Muscle layer of duodenum (tissue), 2 donors: Measurements from ENCODE around the gene NEB.

Experiments
- H3K27ac ChIP-seq: one replicate; pipeline ENCODE4 v1.7.0; 2013; ENCODE audit warnings: mild to moderate bottlenecking, low read length
- H3K27me3 ChIP-seq: one replicate; pipeline ENCODE4 v1.7.0; 2013; ENCODE audit warnings: low read depth, mild to moderate bottlenecking, control low read depth, low read length
- H3K36me3 ChIP-seq, 2 donors: one replicate each; pipeline ENCODE4 v1.7.0; 2013; ENCODE audit warnings: low read length in 2 of 2, control low read depth in 1 of 2, mild to moderate bottlenecking in 1 of 2; ENCODE audit not compliant: insufficient read depth in 2 of 2, control insufficient read depth in 1 of 2
- H3K4me1 ChIP-seq, 2 donors: one replicate each; pipeline ENCODE4 v1.7.0; 2013; ENCODE audit warnings: low read length in 2 of 2, mild to moderate bottlenecking in 2 of 2, control low read depth in 1 of 2, moderate library complexity in 1 of 2; ENCODE audit not compliant: insufficient read depth in 2 of 2, control insufficient read depth in 1 of 2
- H3K4me3 ChIP-seq, 2 donors: one replicate each; pipeline ENCODE4 v1.7.0; 2013; ENCODE audit warnings: low read length in 2 of 2, low read depth in 1 of 2, mild to moderate bottlenecking in 1 of 2
- H3K9me3 ChIP-seq, 2 donors: one replicate each; pipeline ENCODE4 v1.7.0; 2013; ENCODE audit warnings: low read length in 2 of 2, control low read depth in 1 of 2, mild to moderate bottlenecking in 1 of 2; ENCODE audit not compliant: control insufficient read depth in 1 of 2
- donor health status: healthy.

Gene NEB

GRCh38 chr2:151771599-151772358, 37.5 kb upstream of the NEB start:
- Histone ChIP-seq H3K36me3 (no peaks in the 10 kb centered on the region), H3K4me3 (no peak overlapping the region), H3K4me1 (no peaks in the 10 kb centered on the region), H3K27ac (no peak overlapping the region), H3K27me3 (no peaks in the 10 kb centered on the region), H3K9me3 (no peaks in the 10 kb centered on the region)

- Histone ChIP-seq H3K27me3 (no peaks in the 10 kb centered on the region), H3K36me3 (no peaks in the 10 kb centered on the region), H3K4me3 (no peak overlapping the region), H3K9me3 (no peaks in the 10 kb centered on the region), H3K4me1 (no peaks in the 10 kb centered on the region), H3K27ac (no peak overlapping the region)
Measured at GRCh38 chr2:151770995-151771394, 36.7 kb upstream of the NEB start.

GRCh38 chr2:151769606-151770005, 35.3 kb upstream of the NEB start:
- Histone ChIP-seq H3K4me3 (no peak overlapping the region), H3K4me1 (no peaks in the 10 kb centered on the region)

GRCh38 chr2:151767536-151767935, 33.3 kb upstream of the NEB start:
- H3K36me3 ChIP-seq: no peaks in the 10 kb centered on the region
- H3K9me3 ChIP-seq: no peaks in the 10 kb centered on the region
- H3K4me1 ChIP-seq: no peaks in the 10 kb centered on the region
- H3K27ac ChIP-seq: no peak overlapping the region
- H3K27me3 ChIP-seq: no peaks in the 10 kb centered on the region
- H3K4me3 ChIP-seq: no peak overlapping the region

More at GRCh38 chr2:151769606-151770005, 35.3 kb upstream of the NEB start:
- Histone ChIP-seq H3K27me3 (no peaks in the 10 kb centered on the region), H3K9me3 (no peaks in the 10 kb centered on the region), H3K27ac (no peak overlapping the region), H3K36me3 (no peaks in the 10 kb centered on the region)

- Histone ChIP-seq H3K4me3 (no peak overlapping the region), H3K27me3 (no peaks in the 10 kb centered on the region), H3K27ac (no peak overlapping the region), H3K4me1 (no peaks in the 10 kb centered on the region), H3K9me3 (no peaks in the 10 kb centered on the region), H3K36me3 (no peaks in the 10 kb centered on the region)
Measured at GRCh38 chr2:151766437-151767153, 32.3 kb upstream of the NEB start.

- H3K4me3 ChIP-seq: no peak overlapping the region
- H3K27me3 ChIP-seq: no peaks in the 10 kb centered on the region
- H3K36me3 ChIP-seq: no peaks in the 10 kb centered on the region
- no peak overlapping the region for H3K27ac ChIP-seq
- no peaks in the 10 kb centered on the region for H3K4me1 ChIP-seq
- no peaks in the 10 kb centered on the region for H3K9me3 ChIP-seq
Measured at GRCh38 chr2:151765760-151766410, 31.6 kb upstream of the NEB start.

GRCh38 chr2:151762694-151763093, 28.4 kb upstream of the NEB start:
- H3K4me3 ChIP-seq: no peak overlapping the region
- no peaks in the 10 kb centered on the region for H3K9me3 ChIP-seq
- no peaks in the 10 kb centered on the region for H3K36me3 ChIP-seq
- H3K4me1 ChIP-seq: peaks cover 0 to 3% of the 10 kb centered on the region in 2 donors
- no peak overlapping the region for H3K27ac ChIP-seq
- no peaks in the 10 kb centered on the region for H3K27me3 ChIP-seq

- Histone ChIP-seq H3K9me3 (no peaks in the 10 kb centered on the region), H3K36me3 (no peaks in the 10 kb centered on the region), H3K27ac (no peak overlapping the region), H3K4me3 (no peak overlapping the region), H3K27me3 (no peaks in the 10 kb centered on the region), H3K4me1 (peaks cover 0 to 4% of the 10 kb centered on the region in 2 donors)
Measured at GRCh38 chr2:151761687-151762086, 27.4 kb upstream of the NEB start.

- H3K36me3 ChIP-seq: no peaks in the 10 kb centered on the region
- no peaks in the 10 kb centered on the region for H3K27me3 ChIP-seq
- no peak overlapping the region for H3K4me3 ChIP-seq
- no peaks in the 10 kb centered on the region for H3K9me3 ChIP-seq
- peaks cover 0 to 4% of the 10 kb centered on the region in 2 donors for H3K4me1 ChIP-seq
- no peak overlapping the region for H3K27ac ChIP-seq
Measured at GRCh38 chr2:151761193-151761592, 26.9 kb upstream of the NEB start.

GRCh38 chr2:151760139-151760650, 25.9 kb upstream of the NEB start:
- no peak overlapping the region for H3K4me3 ChIP-seq
- H3K4me1 ChIP-seq: peaks cover 0 to 4% of the 10 kb centered on the region in 2 donors
- H3K27ac ChIP-seq: no peak overlapping the region
- H3K9me3 ChIP-seq: no peaks in the 10 kb centered on the region
- no peaks in the 10 kb centered on the region for H3K36me3 ChIP-seq
- H3K27me3 ChIP-seq: no peaks in the 10 kb centered on the region

- Histone ChIP-seq H3K27ac (no peak overlapping the region), H3K4me3 (no peak overlapping the region), H3K9me3 (no peaks in the 10 kb centered on the region), H3K36me3 (no peaks in the 10 kb centered on the region), H3K27me3 (no peaks in the 10 kb centered on the region), H3K4me1 (peaks cover 0 to 4% of the 10 kb centered on the region in 2 donors)
Measured at GRCh38 chr2:151758744-151759143, 24.5 kb upstream of the NEB start.
